NCI-H1694 treated with DMSO at 0.1 percent for 48 hours (cell line): ENCODE measurements around the gene NFIB.

Source experiments
- DNase-seq: peaks from one replicate; lab custom pipeline; 2025; lab: John Stamatoyannopoulos, UW

The NFIB gene

GRCh38 chr9:14188011-14188410 lies 125.9 kb downstream of the NFIB start:
- no peak for DNase-seq

- DNase-seq: no peak
Observed at GRCh38 chr9:14186096-14186495, 127.8 kb downstream of the NFIB start.

GRCh38 chr9:14185016-14185415 lies 128.9 kb downstream of the NFIB start:
- no peak for DNase-seq

- DNase-seq: no peak
Observed at GRCh38 chr9:14183001-14183400, 130.9 kb downstream of the NFIB start.

- no peak for DNase-seq
Observed at GRCh38 chr9:14180960-14181537, 132.9 kb downstream of the NFIB start.

- DNase-seq: no peak
Observed at GRCh38 chr9:14180093-14180959, 133.6 kb downstream of the NFIB start.

- DNase-seq: no peak
Observed at GRCh38 chr9:14179449-14179848, 134.5 kb downstream of the NFIB start.

GRCh38 chr9:14175778-14176177 lies 138.2 kb downstream of the NFIB start:
- DNase-seq: no peak

GRCh38 chr9:14173713-14174112 lies 140.2 kb downstream of the NFIB start:
- no peak for DNase-seq

- DNase-seq: no peak
Observed at GRCh38 chr9:14170973-14171596, 142.9 kb downstream of the NFIB start.

GRCh38 chr9:14170392-14170931 lies 143.5 kb downstream of the NFIB start:
- no peak for DNase-seq

- no peak for DNase-seq
Observed at GRCh38 chr9:14168381-14168780, 145.6 kb downstream of the NFIB start.

GRCh38 chr9:14165376-14166035 lies 148.4 kb downstream of the NFIB start:
- no peak for DNase-seq

GRCh38 chr9:14164908-14165307 lies 149.0 kb downstream of the NFIB start:
- DNase-seq: no peak

- no peak for DNase-seq
Observed at GRCh38 chr9:14159440-14160216, 154.3 kb downstream of the NFIB start.

- DNase-seq: no peak
Observed at GRCh38 chr9:14158916-14159315, 155.0 kb downstream of the NFIB start.

GRCh38 chr9:14158136-14158813 lies 155.7 kb downstream of the NFIB start:
- no peak for DNase-seq

GRCh38 chr9:14157191-14157590 lies 156.8 kb downstream of the NFIB start:
- DNase-seq: no peak

GRCh38 chr9:14156046-14156445 lies 157.9 kb downstream of the NFIB start:
- DNase-seq: no peak

- DNase-seq: no peak
Observed at GRCh38 chr9:14155237-14155636, 158.7 kb downstream of the NFIB start.

- DNase-seq: no peak
Observed at GRCh38 chr9:14153310-14153720, 160.6 kb downstream of the NFIB start.
